Spinal cord (tissue), 10 donors: Measurements from ENCODE around the gene TEN1. TPM values are rescaled to one million over a fixed set of nuclear protein-coding genes. Genes with fewer than 3 reads are reported as not detected.
"Not testable (repeated sequence)": the region's sequence is repeated elsewhere in the genome, so short reads cannot be mapped to it uniquely, and the experiment has no call there.

Experiments
- DNase-seq, 6 donors: peaks; one replicate each; pipeline versions ENCODE4 v3.0.0 to v3.0.0-alpha.2; 2013 to 2015; ENCODE audit warnings: low spot score in 6 of 6, low read depth in 4 of 6
- H3K27ac ChIP-seq: one replicate; pipeline ENCODE4 v1.5.1; 2013; ENCODE audit warnings: low read depth, low read length, control low read depth
- H3K27me3 ChIP-seq: one replicate; pipeline ENCODE4 v1.6.1; 2013; ENCODE audit warnings: low read length; ENCODE audit not compliant: control insufficient read depth, insufficient read depth
- H3K36me3 ChIP-seq: one replicate; pipeline ENCODE4 v1.6.1; 2013; ENCODE audit warnings: low read length; ENCODE audit not compliant: control insufficient read depth, insufficient read depth
- H3K4me1 ChIP-seq: one replicate; pipeline ENCODE4 v1.6.1; 2013; ENCODE audit warnings: low read length; ENCODE audit not compliant: control insufficient read depth, insufficient read depth
- H3K4me3 ChIP-seq: one replicate; pipeline ENCODE4 v1.5.1; 2013; ENCODE audit warnings: low read depth, low read length, control low read depth
- H3K9me3 ChIP-seq: one replicate; pipeline ENCODE4 v1.6.1; 2013; ENCODE audit warnings: low read length; ENCODE audit not compliant: control insufficient read depth, insufficient read depth
- WGBS: methylation state at CpG from one replicate; pipeline ENCODE4 v1.1.5; 2013; ENCODE audit warnings: missing lambda C conversion rate; ENCODE audit not compliant: insufficient coverage; 5-methylcytosine and 5-hydroxymethylcytosine counted together
- polyA plus RNA-seq, 2 donors: library from polyadenylated mRNA; unstranded; fragments of 120-200 nt; gene quantifications; one replicate each; pipeline ENCODE4 v1.2.1, GENCODE V29; 2013; ENCODE audit not compliant: insufficient read length in 2 of 2
- total RNA-seq, 2 donors: library from RNA; depleted of rRNA in 1 of 2; stranded (reverse); fragments of 120-200 nt in 1 of 2; fragments of >200 nt in 1 of 2; gene quantifications; one replicate each; pipeline versions ENCODE4 v1.2.3 to v1.2.4, GENCODE V29; 2013 to 2014
- donor health status: healthy.

Gene TEN1
- total and polyA plus RNA-seq, 4 donors, result 12.6 to 19.8 (median 17.6) TPM

- WGBS, result 30% methylated on average over 19 of the region's 22 CpGs
- peaks cover 40% of the 10 kb centered on the region for H3K36me3 ChIP-seq
- peak in 2 of 6 donors; percentile 19 to 43 for DNase-seq
- no peaks in the 10 kb centered on the region for H3K9me3 ChIP-seq
- H3K4me3 ChIP-seq, result no peak overlapping the region
- peaks cover 16% of the 10 kb centered on the region for H3K4me1 ChIP-seq
- H3K27ac ChIP-seq, result peak overlapping the region; percentile 21
- no peaks in the 10 kb centered on the region for H3K27me3 ChIP-seq
Measured at GRCh38 chr17:76036497-76037261, 57.6 kb downstream of the TEN1 start.

GRCh38 chr17:76038050-76038449, 59.0 kb downstream of the TEN1 start:
- no peak overlapping the region for H3K27ac ChIP-seq
- 82% methylated on average over 3 of the region's 3 CpGs for WGBS
- H3K4me3 ChIP-seq, result no peak overlapping the region
- H3K27me3 ChIP-seq, result no peaks in the 10 kb centered on the region
- DNase-seq, result no peak
- no peaks in the 10 kb centered on the region for H3K9me3 ChIP-seq
- H3K36me3 ChIP-seq, result peaks cover 54% of the 10 kb centered on the region
- H3K4me1 ChIP-seq, result peaks cover 8% of the 10 kb centered on the region

- no peak for DNase-seq
- H3K36me3 ChIP-seq, result peaks cover 64% of the 10 kb centered on the region
- H3K4me3 ChIP-seq, result no peak overlapping the region
- no peaks in the 10 kb centered on the region for H3K9me3 ChIP-seq
- H3K27me3 ChIP-seq, result no peaks in the 10 kb centered on the region
- WGBS, result 35% methylated on average over 3 of the region's 6 CpGs
- no peak overlapping the region for H3K27ac ChIP-seq
- H3K4me1 ChIP-seq, result peaks cover 8% of the 10 kb centered on the region
Measured at GRCh38 chr17:76039121-76039520, 60.1 kb downstream of the TEN1 start.

GRCh38 chr17:76040376-76040775, 61.3 kb downstream of the TEN1 start:
- WGBS, result 43% methylated on average over 2 of the region's 6 CpGs
- Histone ChIP-seq H3K4me3 (no peak overlapping the region), H3K27ac (no peak overlapping the region), H3K4me1 (peaks cover 8% of the 10 kb centered on the region), H3K9me3 (no peaks in the 10 kb centered on the region), H3K36me3 (peaks cover 76% of the 10 kb centered on the region), H3K27me3 (no peaks in the 10 kb centered on the region)
- DNase-seq, result no peak

- DNase-seq, H3K27me3 ChIP-seq, H3K9me3 ChIP-seq, H3K4me1 ChIP-seq, H3K4me3 ChIP-seq, H3K27ac ChIP-seq: not testable (repeated sequence)
- 100% methylated on average over 3 of the region's 3 CpGs for WGBS
- H3K36me3 ChIP-seq, result peaks cover 91% of the 10 kb centered on the region
Measured at GRCh38 chr17:76042868-76043267, 63.8 kb downstream of the TEN1 start.

GRCh38 chr17:76044475-76045007, 65.5 kb downstream of the TEN1 start:
- 69% methylated on average over 9 of the region's 11 CpGs for WGBS
- H3K27ac ChIP-seq, H3K4me3 ChIP-seq, H3K9me3 ChIP-seq, H3K4me1 ChIP-seq, DNase-seq, H3K27me3 ChIP-seq: not testable (repeated sequence)
- peaks cover 91% of the 10 kb centered on the region for H3K36me3 ChIP-seq

- Histone ChIP-seq H3K4me1 (no peaks in the 10 kb centered on the region), H3K4me3 (no peak overlapping the region), H3K9me3 (no peaks in the 10 kb centered on the region), H3K27me3 (no peaks in the 10 kb centered on the region), H3K36me3 (peaks cover 88% of the 10 kb centered on the region), H3K27ac (no peak overlapping the region)
- DNase-seq, result no peak
- WGBS, result 91% methylated on average over 7 of the region's 8 CpGs
Measured at GRCh38 chr17:76046064-76046463, 67.0 kb downstream of the TEN1 start.

GRCh38 chr17:76048025-76048605, 69.1 kb downstream of the TEN1 start:
- 91% methylated on average over 9 of the region's 9 CpGs for WGBS
- no peak overlapping the region for H3K4me3 ChIP-seq
- peaks cover 77% of the 10 kb centered on the region for H3K36me3 ChIP-seq
- DNase-seq, result no peak
- no peaks in the 10 kb centered on the region for H3K4me1 ChIP-seq
- H3K27ac ChIP-seq, result no peak overlapping the region
- H3K27me3 ChIP-seq, result no peaks in the 10 kb centered on the region
- no peaks in the 10 kb centered on the region for H3K9me3 ChIP-seq

GRCh38 chr17:76048711-76049110, 69.7 kb downstream of the TEN1 start:
- WGBS, result 83% methylated on average over 4 of the region's 9 CpGs
- Histone ChIP-seq H3K4me1 (no peaks in the 10 kb centered on the region), H3K9me3 (no peaks in the 10 kb centered on the region), H3K27me3 (no peaks in the 10 kb centered on the region), H3K36me3 (peaks cover 77% of the 10 kb centered on the region), H3K4me3 (no peak overlapping the region), H3K27ac (no peak overlapping the region)
- DNase-seq, result no peak

- Histone ChIP-seq H3K4me1 (no peaks in the 10 kb centered on the region), H3K36me3 (peaks cover 74% of the 10 kb centered on the region), H3K27me3 (no peaks in the 10 kb centered on the region), H3K4me3 (no peak overlapping the region), H3K27ac (no peak overlapping the region), H3K9me3 (no peaks in the 10 kb centered on the region)
- DNase-seq, result no peak
- 85% methylated on average over 2 of the region's 3 CpGs for WGBS
Measured at GRCh38 chr17:76049239-76049638, 70.2 kb downstream of the TEN1 start.
